Osteoblast (primary cell): ENCODE data around the gene RABGAP1. TPM values are rescaled to one million over a fixed set of nuclear protein-coding genes. Genes with fewer than 3 reads are reported as not detected.

ENCODE experiments used
- DNase-seq: peaks from one replicate; pipeline ENCODE4 v3.0.0; 2011; ENCODE audit warnings: low spot score, mixed read lengths; ENCODE audit not compliant: insufficient read length; ENCODE audit errors: missing footprints
- H2AFZ ChIP-seq: 2 replicates; pipeline ENCODE4 v1.6.0; 2011; ENCODE audit warnings: mild to moderate bottlenecking, low read length
- H3K27ac ChIP-seq: 2 replicates; pipeline ENCODE4 v1.5.1; 2011; ENCODE audit warnings: mild to moderate bottlenecking, low read depth, low read length, moderate library complexity
- H3K27me3 ChIP-seq: 2 replicates; pipeline ENCODE4 v1.6.0; 2012; ENCODE audit warnings: mild to moderate bottlenecking, control low read depth, inconsistent platforms, low read length, moderate library complexity; ENCODE audit not compliant: insufficient read depth
- H3K36me3 ChIP-seq: 2 replicates; pipeline ENCODE4 v1.5.1; 2011; ENCODE audit warnings: mild to moderate bottlenecking, low read length, control low read depth, moderate library complexity; ENCODE audit not compliant: insufficient read depth
- H3K4me1 ChIP-seq: 2 replicates; pipeline ENCODE4 v1.5.1; 2011; ENCODE audit warnings: mild to moderate bottlenecking, low read length, control low read depth, moderate library complexity; ENCODE audit not compliant: insufficient read depth
- H3K4me2 ChIP-seq: 2 replicates; pipeline ENCODE4 v1.6.0; 2011; ENCODE audit warnings: mild to moderate bottlenecking, low read length; ENCODE audit not compliant: insufficient read depth
- H3K4me3 ChIP-seq: fragments of 200-600 bp; sonication (generic); 3 replicates; pipeline ENCODE4 v1.5.1; 2012; ENCODE audit warnings: mild to moderate bottlenecking, low read length, inconsistent platforms; ENCODE audit not compliant: insufficient read depth
- H3K79me2 ChIP-seq: 2 replicates; pipeline ENCODE4 v1.6.0; 2012; ENCODE audit warnings: mild to moderate bottlenecking, low read length, control low read depth, inconsistent platforms; ENCODE audit not compliant: insufficient read depth
- H3K9me3 ChIP-seq: 2 replicates; pipeline ENCODE4 v1.5.1; 2011; ENCODE audit warnings: low read depth, low read length, control low read depth
- H4K20me1 ChIP-seq: 2 replicates; pipeline ENCODE4 v1.6.0; 2012; ENCODE audit warnings: mild to moderate bottlenecking, low read length, control low read depth; ENCODE audit not compliant: insufficient read depth
- total RNA-seq: library from RNA; depleted of rRNA; stranded (reverse); fragments of >200 nt; gene quantifications from 2 replicates; pipeline ENCODE4 v1.2.3, GENCODE V29; 2012
- TF ChIP-seq, protein P1 (sequence below): IDR thresholded peaks from 2 replicates; pipeline ENCODE4 v1.5.1; 2011; ENCODE audit warnings: mild to moderate bottlenecking, low read depth, low read length, moderate library complexity; ENCODE audit errors: extremely low read depth

Gene RABGAP1
- total RNA-seq, 1 donor, result 49.2 TPM

DNA sequence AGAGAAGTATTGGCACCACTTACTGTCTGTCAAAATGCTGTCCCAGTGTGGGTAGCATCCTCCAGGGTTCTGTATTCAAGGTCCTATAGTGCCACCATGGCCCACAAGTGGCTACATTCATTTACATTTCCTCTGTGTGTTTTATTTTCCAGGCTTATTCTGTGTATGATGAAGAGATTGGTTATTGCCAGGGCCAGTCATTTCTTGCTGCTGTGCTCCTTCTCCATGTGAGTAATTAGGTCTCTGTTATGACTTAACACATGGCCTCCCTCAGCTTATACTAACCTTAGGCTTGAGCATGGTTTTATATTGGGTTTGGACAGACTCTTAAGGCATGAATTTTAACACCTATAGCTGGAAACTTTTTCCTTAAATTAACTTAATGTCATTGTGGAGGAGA, 129.4 kb downstream of the RABGAP1 start:
- H3K27ac ChIP-seq, result no peak overlapping the region
- no peak for DNase-seq
- TF ChIP-seq, protein P1, sequence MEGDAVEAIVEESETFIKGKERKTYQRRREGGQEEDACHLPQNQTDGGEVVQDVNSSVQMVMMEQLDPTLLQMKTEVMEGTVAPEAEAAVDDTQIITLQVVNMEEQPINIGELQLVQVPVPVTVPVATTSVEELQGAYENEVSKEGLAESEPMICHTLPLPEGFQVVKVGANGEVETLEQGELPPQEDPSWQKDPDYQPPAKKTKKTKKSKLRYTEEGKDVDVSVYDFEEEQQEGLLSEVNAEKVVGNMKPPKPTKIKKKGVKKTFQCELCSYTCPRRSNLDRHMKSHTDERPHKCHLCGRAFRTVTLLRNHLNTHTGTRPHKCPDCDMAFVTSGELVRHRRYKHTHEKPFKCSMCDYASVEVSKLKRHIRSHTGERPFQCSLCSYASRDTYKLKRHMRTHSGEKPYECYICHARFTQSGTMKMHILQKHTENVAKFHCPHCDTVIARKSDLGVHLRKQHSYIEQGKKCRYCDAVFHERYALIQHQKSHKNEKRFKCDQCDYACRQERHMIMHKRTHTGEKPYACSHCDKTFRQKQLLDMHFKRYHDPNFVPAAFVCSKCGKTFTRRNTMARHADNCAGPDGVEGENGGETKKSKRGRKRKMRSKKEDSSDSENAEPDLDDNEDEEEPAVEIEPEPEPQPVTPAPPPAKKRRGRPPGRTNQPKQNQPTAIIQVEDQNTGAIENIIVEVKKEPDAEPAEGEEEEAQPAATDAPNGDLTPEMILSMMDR, result no peak

DNA sequence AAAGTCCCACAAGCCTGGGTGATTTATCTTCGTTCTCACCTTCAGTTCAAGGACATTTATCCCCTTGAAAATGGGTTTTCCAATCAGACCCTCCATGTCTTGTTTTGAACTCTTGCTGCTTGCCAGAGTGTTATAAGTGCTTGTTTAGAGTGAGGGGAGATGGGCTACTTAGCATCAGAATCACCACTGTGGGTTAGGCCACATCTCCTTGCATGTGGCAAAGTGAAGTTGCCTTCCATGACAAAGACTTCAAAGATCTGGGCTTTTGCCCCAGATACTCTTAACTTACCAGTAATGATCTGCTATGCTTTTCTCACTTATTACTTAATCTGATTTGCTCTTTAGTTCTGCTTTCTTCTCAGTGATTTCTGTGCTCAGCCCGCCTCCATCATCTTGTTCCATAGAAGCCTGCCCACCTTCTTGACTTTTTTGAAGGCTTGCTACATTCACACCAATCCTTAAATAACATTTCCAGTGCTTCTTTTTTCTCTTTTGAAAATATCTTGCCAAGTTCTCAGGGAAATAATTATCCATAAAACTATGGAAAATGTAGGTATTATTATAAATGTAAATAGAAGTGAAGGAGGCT, 131.7 kb downstream of the RABGAP1 start:
- Histone ChIP-seq H3K4me2 (no peak overlapping the region), H3K27ac (no peak overlapping the region), H3K4me3 (no peak overlapping the region), H2AFZ (no peak overlapping the region), H3K4me1 (peaks cover 35% of the 10 kb centered on the region), H3K36me3 (peaks cover 10% of the 10 kb centered on the region), H4K20me1 (no peaks in the 10 kb centered on the region), H3K79me2 (no peaks in the 10 kb centered on the region), H3K27me3 (no peaks in the 10 kb centered on the region), H3K9me3 (no peaks in the 10 kb centered on the region)
- TF ChIP-seq, protein P1, result no peak
- no peak for DNase-seq

More for the DNA sequence above, 129.4 kb downstream of the RABGAP1 start:
- Histone ChIP-seq H3K27me3 (no peaks in the 10 kb centered on the region), H3K4me2 (no peak overlapping the region), H3K36me3 (peaks cover 15% of the 10 kb centered on the region), H2AFZ (no peak overlapping the region), H4K20me1 (no peaks in the 10 kb centered on the region), H3K9me3 (no peaks in the 10 kb centered on the region), H3K79me2 (no peaks in the 10 kb centered on the region), H3K4me1 (peaks cover 35% of the 10 kb centered on the region), H3K4me3 (no peak overlapping the region)

DNA sequence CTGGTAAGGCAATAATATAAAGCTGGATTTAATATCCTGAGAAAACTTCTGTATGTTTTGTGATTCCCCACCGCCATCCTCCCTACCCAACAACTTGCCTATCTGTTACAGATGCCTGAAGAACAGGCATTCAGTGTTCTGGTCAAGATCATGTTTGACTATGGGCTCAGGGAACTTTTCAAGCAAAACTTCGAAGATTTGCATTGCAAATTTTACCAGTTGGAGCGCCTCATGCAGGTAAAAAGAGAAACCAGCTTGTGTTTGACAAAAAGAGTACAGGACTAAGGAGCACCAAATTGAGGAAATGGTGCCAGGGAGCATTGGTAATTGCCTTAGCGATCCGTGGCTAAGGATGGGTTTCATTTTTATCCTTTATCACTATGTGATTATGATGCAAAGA, 132.6 kb downstream of the RABGAP1 start:
- H3K27me3 ChIP-seq, result no peaks in the 10 kb centered on the region
- H3K36me3 ChIP-seq, result peaks cover 10% of the 10 kb centered on the region
- TF ChIP-seq, protein P1, result no peak
- H2AFZ ChIP-seq, result peak overlapping the region; percentile 28
- no peaks in the 10 kb centered on the region for H4K20me1 ChIP-seq
- DNase-seq, result no peak
- no peaks in the 10 kb centered on the region for H3K79me2 ChIP-seq
- H3K4me2 ChIP-seq, result peak overlapping the region; percentile 81
- no peaks in the 10 kb centered on the region for H3K9me3 ChIP-seq
- H3K4me1 ChIP-seq, result peaks cover 27% of the 10 kb centered on the region
- H3K27ac ChIP-seq, result peak overlapping the region; percentile 55
- peak overlapping the region; percentile 54 for H3K4me3 ChIP-seq

DNA sequence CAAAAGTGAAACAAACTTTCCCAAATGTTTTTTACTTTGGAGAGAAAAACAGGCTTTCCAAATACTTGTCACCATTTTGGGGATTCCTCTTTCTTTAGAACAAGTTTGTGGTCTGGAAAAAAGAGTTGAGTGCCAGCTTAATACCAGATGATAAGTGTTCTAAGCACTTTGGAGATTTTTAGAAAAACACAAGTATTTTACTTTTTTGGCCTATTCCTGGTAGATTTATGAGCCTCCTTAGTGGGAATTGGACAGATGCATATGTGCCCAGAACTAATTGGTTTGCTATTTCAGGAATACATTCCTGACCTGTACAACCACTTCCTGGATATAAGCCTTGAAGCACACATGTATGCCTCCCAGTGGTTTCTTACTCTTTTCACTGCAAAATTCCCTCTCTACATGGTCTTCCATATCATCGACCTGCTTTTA, 133.2 kb downstream of the RABGAP1 start:
- TF ChIP-seq, protein P1, result peak; percentile 7
- Histone ChIP-seq H3K79me2 (no peaks in the 10 kb centered on the region), H3K36me3 (peaks cover 10% of the 10 kb centered on the region), H3K27ac (peak overlapping the region; percentile 55), H3K9me3 (no peaks in the 10 kb centered on the region), H3K4me1 (peaks cover 23% of the 10 kb centered on the region), H3K4me3 (peak overlapping the region; percentile 54), H3K27me3 (no peaks in the 10 kb centered on the region), H4K20me1 (no peaks in the 10 kb centered on the region), H2AFZ (no peak overlapping the region), H3K4me2 (peak overlapping the region; percentile 81)
- no peak for DNase-seq
